ENCODE measurements around the gene CSTF1.

GRCh38 chr20:56376331-56376730 lies 16.1 kb upstream of the CSTF1 start:
- TF ChIP-seq, protein P1, sequence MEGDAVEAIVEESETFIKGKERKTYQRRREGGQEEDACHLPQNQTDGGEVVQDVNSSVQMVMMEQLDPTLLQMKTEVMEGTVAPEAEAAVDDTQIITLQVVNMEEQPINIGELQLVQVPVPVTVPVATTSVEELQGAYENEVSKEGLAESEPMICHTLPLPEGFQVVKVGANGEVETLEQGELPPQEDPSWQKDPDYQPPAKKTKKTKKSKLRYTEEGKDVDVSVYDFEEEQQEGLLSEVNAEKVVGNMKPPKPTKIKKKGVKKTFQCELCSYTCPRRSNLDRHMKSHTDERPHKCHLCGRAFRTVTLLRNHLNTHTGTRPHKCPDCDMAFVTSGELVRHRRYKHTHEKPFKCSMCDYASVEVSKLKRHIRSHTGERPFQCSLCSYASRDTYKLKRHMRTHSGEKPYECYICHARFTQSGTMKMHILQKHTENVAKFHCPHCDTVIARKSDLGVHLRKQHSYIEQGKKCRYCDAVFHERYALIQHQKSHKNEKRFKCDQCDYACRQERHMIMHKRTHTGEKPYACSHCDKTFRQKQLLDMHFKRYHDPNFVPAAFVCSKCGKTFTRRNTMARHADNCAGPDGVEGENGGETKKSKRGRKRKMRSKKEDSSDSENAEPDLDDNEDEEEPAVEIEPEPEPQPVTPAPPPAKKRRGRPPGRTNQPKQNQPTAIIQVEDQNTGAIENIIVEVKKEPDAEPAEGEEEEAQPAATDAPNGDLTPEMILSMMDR (IDR thresholded peaks at IDR 0.05; ENCODE audit: low read length): no peak
- TF ChIP-seq EZH2phosphoT487 (IDR thresholded peaks at IDR 0.05; ENCODE audit: low read length): no peak

All from MM.1S (cell line).